HL-60 (cell line): ENCODE data around the gene SLC35A3.
"Not testable (repeated sequence)": the region's sequence is repeated elsewhere in the genome, so short reads cannot be mapped to it uniquely, and the experiment has no call there.

ENCODE experiments used
- DNase-seq, 2 experiments: peaks; one replicate each; pipeline ENCODE4 v3.0.0-alpha.2; 2010 to 2020; ENCODE audit warnings: low read depth in 1 of 2, low spot score in 1 of 2
- H3K27ac ChIP-seq: fragments of 250-450 bp; sonication (Bioruptor Pico); replicated peaks from 2 replicates; pipeline ENCODE4 v1.5.1; 2020; ENCODE audit warnings: mild to moderate bottlenecking, moderate library complexity
- H3K27me3 ChIP-seq: fragments of 250-450 bp; sonication (Bioruptor Pico); 2 replicates; pipeline ENCODE4 v1.5.1; 2021; ENCODE audit warnings: mild to moderate bottlenecking, moderate library complexity; ENCODE audit not compliant: insufficient read depth, poor library complexity, severe bottlenecking
- H3K4me3 ChIP-seq: replicated peaks from 2 replicates; pipeline ENCODE4 v1.5.1; 2011; ENCODE audit warnings: mild to moderate bottlenecking, control low read depth, low read length; ENCODE audit not compliant: insufficient read depth
- GABPA ChIP-seq: IDR thresholded peaks from 2 replicates; pipeline ENCODE4 v1.6.1; 2012; ENCODE audit warnings: low read depth
- POLR2AphosphoS5 ChIP-seq: IDR thresholded peaks from 2 replicates; pipeline ENCODE4 v1.6.1; 2012; ENCODE audit warnings: low read depth
- SPI1 ChIP-seq: IDR thresholded peaks from 2 replicates; pipeline ENCODE4 v1.6.1; 2012; ENCODE audit warnings: low read depth, mild to moderate bottlenecking, borderline replicate concordance
- TF ChIP-seq, protein P1 (sequence below): IDR thresholded peaks from 2 replicates; pipeline ENCODE4 v1.6.1; 2012; ENCODE audit warnings: low read depth; ENCODE audit not compliant: insufficient replicate concordance
- TF ChIP-seq, protein P2 (sequence below): IDR thresholded peaks from one replicate; pipeline ENCODE4 v1.5.1; 2011; ENCODE audit warnings: low read length, control low read depth, inconsistent platforms; ENCODE audit not compliant: insufficient read depth

SLC35A3 gene

DNA sequence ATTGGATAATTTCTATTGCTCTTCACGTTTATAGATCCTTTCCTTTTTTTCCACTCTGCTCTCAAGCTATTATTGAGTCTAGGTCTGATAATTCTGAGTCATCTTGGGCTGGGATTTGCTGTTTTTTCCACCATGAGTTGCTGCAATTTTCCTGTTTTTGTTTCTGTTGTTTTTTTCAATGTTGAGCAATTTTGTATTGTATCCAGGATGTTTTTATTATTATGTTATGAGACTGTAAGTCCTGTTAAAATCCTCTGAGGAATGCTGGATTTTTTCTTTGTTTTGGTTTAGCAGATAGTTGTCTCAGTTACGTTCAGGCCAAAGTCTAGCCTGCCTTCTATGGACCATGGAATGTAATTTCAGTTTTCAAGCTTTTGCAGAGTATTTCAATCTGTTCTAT is 13.0 kb upstream of the SLC35A3 start:
- no peak overlapping the region for H3K27ac ChIP-seq
- no peak overlapping the region for H3K4me3 ChIP-seq
- no peak for TF ChIP-seq SPI1
- TF ChIP-seq POLR2AphosphoS5 = no peak
- no peak for TF ChIP-seq GABPA
- TF ChIP-seq, protein P1, sequence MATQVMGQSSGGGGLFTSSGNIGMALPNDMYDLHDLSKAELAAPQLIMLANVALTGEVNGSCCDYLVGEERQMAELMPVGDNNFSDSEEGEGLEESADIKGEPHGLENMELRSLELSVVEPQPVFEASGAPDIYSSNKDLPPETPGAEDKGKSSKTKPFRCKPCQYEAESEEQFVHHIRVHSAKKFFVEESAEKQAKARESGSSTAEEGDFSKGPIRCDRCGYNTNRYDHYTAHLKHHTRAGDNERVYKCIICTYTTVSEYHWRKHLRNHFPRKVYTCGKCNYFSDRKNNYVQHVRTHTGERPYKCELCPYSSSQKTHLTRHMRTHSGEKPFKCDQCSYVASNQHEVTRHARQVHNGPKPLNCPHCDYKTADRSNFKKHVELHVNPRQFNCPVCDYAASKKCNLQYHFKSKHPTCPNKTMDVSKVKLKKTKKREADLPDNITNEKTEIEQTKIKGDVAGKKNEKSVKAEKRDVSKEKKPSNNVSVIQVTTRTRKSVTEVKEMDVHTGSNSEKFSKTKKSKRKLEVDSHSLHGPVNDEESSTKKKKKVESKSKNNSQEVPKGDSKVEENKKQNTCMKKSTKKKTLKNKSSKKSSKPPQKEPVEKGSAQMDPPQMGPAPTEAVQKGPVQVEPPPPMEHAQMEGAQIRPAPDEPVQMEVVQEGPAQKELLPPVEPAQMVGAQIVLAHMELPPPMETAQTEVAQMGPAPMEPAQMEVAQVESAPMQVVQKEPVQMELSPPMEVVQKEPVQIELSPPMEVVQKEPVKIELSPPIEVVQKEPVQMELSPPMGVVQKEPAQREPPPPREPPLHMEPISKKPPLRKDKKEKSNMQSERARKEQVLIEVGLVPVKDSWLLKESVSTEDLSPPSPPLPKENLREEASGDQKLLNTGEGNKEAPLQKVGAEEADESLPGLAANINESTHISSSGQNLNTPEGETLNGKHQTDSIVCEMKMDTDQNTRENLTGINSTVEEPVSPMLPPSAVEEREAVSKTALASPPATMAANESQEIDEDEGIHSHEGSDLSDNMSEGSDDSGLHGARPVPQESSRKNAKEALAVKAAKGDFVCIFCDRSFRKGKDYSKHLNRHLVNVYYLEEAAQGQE = no peak
- no peak for DNase-seq
- H3K27me3 ChIP-seq = no peaks in the 10 kb centered on the region

- TF ChIP-seq, protein P2, sequence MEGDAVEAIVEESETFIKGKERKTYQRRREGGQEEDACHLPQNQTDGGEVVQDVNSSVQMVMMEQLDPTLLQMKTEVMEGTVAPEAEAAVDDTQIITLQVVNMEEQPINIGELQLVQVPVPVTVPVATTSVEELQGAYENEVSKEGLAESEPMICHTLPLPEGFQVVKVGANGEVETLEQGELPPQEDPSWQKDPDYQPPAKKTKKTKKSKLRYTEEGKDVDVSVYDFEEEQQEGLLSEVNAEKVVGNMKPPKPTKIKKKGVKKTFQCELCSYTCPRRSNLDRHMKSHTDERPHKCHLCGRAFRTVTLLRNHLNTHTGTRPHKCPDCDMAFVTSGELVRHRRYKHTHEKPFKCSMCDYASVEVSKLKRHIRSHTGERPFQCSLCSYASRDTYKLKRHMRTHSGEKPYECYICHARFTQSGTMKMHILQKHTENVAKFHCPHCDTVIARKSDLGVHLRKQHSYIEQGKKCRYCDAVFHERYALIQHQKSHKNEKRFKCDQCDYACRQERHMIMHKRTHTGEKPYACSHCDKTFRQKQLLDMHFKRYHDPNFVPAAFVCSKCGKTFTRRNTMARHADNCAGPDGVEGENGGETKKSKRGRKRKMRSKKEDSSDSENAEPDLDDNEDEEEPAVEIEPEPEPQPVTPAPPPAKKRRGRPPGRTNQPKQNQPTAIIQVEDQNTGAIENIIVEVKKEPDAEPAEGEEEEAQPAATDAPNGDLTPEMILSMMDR = no peak
- TF ChIP-seq POLR2AphosphoS5 = no peak
- TF ChIP-seq, protein P1 = no peak
- no peak for TF ChIP-seq GABPA
- no peak for TF ChIP-seq SPI1
- no peak for DNase-seq
- no peak overlapping the region for H3K27ac ChIP-seq
- H3K27me3 ChIP-seq = no peaks in the 10 kb centered on the region
- no peak overlapping the region for H3K4me3 ChIP-seq
Observed at GRCh38 chr1:99957818-99958217, 12.0 kb upstream of the SLC35A3 start.

- not testable (repeated sequence) for H3K27ac ChIP-seq, DNase-seq, H3K27me3 ChIP-seq, H3K4me3 ChIP-seq
Observed at GRCh38 chr1:99959189-99959705, 10.5 kb upstream of the SLC35A3 start.

DNA sequence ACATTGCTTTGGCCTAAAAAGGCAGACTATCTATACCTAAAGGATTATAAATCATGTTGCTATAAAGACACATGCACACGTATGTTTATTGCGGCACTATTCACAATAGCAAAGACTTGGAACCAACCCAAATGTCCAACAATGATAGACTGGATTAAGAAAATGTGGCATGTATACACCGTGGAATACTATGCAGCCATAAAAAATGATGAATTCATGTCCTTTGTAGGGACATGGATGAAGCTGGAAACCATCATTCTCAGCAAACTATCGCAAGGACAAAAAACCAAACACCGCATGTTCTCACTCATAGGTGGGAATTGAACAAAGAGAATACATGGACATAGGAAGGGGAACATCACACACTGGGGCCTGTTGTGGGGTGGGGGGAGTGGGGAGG is 9.5 kb upstream of the SLC35A3 start:
- H3K27ac ChIP-seq, H3K27me3 ChIP-seq, H3K4me3 ChIP-seq, DNase-seq: not testable (repeated sequence)

GRCh38 chr1:99963041-99963795 is 6.6 kb upstream of the SLC35A3 start:
- H3K27ac ChIP-seq = no peak overlapping the region
- no peak overlapping the region for H3K4me3 ChIP-seq
- TF ChIP-seq, protein P1 = no peak
- no peak for TF ChIP-seq GABPA
- no peak for TF ChIP-seq POLR2AphosphoS5
- no peak for DNase-seq
- H3K27me3 ChIP-seq = no peaks in the 10 kb centered on the region
